ENCODE results near the gene ZNRF3. TPM values are rescaled to one million over a fixed set of nuclear protein-coding genes. Genes with fewer than 3 reads are reported as not detected.

The ZNRF3 gene
- polyA plus RNA-seq, 1 donor from 2014 or later = 2.9 TPM

DNA sequence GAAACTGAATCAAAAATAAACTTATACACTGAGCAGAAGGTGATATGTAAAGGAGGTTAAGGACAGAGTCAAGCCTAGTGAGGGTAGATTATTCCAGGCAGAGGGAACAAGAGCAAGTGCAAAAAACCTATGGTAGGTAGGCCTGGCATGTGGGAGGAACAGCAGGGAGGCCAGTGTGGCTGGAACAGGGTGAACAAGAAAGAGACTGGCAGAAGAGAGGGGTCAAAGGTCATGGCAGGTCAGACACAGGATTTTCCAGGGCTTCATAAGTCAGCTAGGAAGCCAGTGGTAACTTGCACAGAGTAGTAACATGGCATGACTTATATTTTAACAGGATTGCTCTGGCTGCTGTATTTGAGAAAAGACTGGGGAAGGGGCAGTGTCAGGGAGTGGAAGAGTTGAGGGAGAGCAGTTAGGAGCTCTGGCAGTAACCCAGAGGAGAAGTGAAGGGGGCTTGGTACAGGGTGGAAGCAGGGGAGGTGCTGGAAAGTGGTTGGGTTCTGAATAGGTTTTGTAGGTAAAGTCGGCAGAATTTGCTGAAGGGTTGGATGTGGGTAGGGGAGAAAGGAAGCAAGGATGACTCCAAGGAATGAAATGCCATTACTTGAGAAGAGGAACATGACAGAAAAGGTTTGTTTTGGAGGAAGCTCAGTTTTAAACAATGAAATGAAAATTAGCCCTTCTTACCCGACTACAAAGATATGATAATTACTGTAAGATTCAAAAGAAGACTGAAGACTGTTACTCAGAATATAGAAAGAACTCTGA is 86.2 kb downstream of the ZNRF3 start:
- H3K79me2 ChIP-seq (replicated peaks; ENCODE audit: insufficient read depth, low read length) = no peaks in the 10 kb centered on the region

DNA sequence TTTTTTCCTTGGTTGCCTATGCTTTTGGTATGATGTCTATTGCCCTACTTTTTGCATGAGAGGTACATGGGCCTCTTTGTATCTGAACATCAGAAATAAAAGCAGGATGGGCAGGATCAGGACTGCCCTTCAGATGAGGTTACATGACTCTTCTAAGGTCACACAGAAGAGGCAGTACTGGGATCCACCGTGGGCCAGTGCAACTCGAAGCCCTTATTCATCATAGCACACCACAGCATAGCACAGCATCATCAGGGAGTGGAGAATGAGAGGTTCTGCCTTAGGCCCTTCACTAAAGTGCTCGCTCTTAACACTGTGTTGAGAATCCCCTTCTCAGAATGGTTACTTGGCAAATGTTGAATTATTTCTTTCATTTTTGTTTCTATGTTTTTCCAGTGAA is 90.0 kb downstream of the ZNRF3 start:
- TF ChIP-seq MXI1 (conservative IDR thresholded peaks at IDR 0.05; ENCODE audit: poor library complexity, severe bottlenecking) (no peak), POLR2AphosphoS5 (IDR thresholded peaks at IDR 0.05) (no peak), TAF1 (IDR thresholded peaks at IDR 0.05; ENCODE audit: low read depth) (no peak), EZH2 (IDR thresholded peaks at IDR 0.05; ENCODE audit: borderline replicate concordance, insufficient read depth, low read length, poor library complexity, severe bottlenecking) (no peak), EP300 (conservative IDR thresholded peaks at IDR 0.05; ENCODE audit: poor library complexity, severe bottlenecking) (no peak), SMC3 (conservative IDR thresholded peaks at IDR 0.05; ENCODE audit: poor library complexity) (no peak), RAD21 (conservative IDR thresholded peaks at IDR 0.05) (no peak)
- TF ChIP-seq, protein P1, sequence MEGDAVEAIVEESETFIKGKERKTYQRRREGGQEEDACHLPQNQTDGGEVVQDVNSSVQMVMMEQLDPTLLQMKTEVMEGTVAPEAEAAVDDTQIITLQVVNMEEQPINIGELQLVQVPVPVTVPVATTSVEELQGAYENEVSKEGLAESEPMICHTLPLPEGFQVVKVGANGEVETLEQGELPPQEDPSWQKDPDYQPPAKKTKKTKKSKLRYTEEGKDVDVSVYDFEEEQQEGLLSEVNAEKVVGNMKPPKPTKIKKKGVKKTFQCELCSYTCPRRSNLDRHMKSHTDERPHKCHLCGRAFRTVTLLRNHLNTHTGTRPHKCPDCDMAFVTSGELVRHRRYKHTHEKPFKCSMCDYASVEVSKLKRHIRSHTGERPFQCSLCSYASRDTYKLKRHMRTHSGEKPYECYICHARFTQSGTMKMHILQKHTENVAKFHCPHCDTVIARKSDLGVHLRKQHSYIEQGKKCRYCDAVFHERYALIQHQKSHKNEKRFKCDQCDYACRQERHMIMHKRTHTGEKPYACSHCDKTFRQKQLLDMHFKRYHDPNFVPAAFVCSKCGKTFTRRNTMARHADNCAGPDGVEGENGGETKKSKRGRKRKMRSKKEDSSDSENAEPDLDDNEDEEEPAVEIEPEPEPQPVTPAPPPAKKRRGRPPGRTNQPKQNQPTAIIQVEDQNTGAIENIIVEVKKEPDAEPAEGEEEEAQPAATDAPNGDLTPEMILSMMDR (IDR thresholded peaks at IDR 0.05; ENCODE audit: poor library complexity, severe bottlenecking) = no peak
- TF ChIP-seq, protein P2, sequence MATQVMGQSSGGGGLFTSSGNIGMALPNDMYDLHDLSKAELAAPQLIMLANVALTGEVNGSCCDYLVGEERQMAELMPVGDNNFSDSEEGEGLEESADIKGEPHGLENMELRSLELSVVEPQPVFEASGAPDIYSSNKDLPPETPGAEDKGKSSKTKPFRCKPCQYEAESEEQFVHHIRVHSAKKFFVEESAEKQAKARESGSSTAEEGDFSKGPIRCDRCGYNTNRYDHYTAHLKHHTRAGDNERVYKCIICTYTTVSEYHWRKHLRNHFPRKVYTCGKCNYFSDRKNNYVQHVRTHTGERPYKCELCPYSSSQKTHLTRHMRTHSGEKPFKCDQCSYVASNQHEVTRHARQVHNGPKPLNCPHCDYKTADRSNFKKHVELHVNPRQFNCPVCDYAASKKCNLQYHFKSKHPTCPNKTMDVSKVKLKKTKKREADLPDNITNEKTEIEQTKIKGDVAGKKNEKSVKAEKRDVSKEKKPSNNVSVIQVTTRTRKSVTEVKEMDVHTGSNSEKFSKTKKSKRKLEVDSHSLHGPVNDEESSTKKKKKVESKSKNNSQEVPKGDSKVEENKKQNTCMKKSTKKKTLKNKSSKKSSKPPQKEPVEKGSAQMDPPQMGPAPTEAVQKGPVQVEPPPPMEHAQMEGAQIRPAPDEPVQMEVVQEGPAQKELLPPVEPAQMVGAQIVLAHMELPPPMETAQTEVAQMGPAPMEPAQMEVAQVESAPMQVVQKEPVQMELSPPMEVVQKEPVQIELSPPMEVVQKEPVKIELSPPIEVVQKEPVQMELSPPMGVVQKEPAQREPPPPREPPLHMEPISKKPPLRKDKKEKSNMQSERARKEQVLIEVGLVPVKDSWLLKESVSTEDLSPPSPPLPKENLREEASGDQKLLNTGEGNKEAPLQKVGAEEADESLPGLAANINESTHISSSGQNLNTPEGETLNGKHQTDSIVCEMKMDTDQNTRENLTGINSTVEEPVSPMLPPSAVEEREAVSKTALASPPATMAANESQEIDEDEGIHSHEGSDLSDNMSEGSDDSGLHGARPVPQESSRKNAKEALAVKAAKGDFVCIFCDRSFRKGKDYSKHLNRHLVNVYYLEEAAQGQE (IDR thresholded peaks at IDR 0.05; ENCODE audit: borderline replicate concordance) = no peak
- Histone ChIP-seq H3K79me2 (replicated peaks; ENCODE audit: insufficient read depth, low read length) (no peaks in the 10 kb centered on the region), H3K27ac (ENCODE audit: low read length) (no peak overlapping the region), H3K9me2 (ENCODE audit: insufficient read depth, low read length) (no peaks in the 10 kb centered on the region), H3K9me3 (ENCODE audit: low read length) (no peaks in the 10 kb centered on the region), H3K27me3 (ENCODE audit: insufficient read depth, low read depth, low read length) (no peaks in the 10 kb centered on the region), H2AFZ (ENCODE audit: low read depth, low read length) (no peak overlapping the region), H3K4me2 (ENCODE audit: low read length) (no peak overlapping the region), H3K36me3 (ENCODE audit: insufficient read depth, low read length) (no peaks in the 10 kb centered on the region), H3K9ac (ENCODE audit: low read length) (no peak overlapping the region), H4K20me1 (ENCODE audit: insufficient read depth) (no peaks in the 10 kb centered on the region), H3K4me3 (ENCODE audit: low read length) (no peak overlapping the region), H3F3A (ENCODE audit: insufficient read depth, low read length, poor library complexity, severe bottlenecking) (no peaks in the 10 kb centered on the region)

More for the DNA sequence above, 86.2 kb downstream of the ZNRF3 start:
- H2AFZ ChIP-seq (ENCODE audit: low read depth, low read length) = no peak overlapping the region
- H4K20me1 ChIP-seq (ENCODE audit: insufficient read depth) = no peaks in the 10 kb centered on the region
- H3K27ac ChIP-seq (ENCODE audit: low read length) = no peak overlapping the region
- H3K9me3 ChIP-seq (ENCODE audit: low read length) = no peaks in the 10 kb centered on the region
- H3K4me2 ChIP-seq (ENCODE audit: low read length) = no peak overlapping the region
- no peak overlapping the region for H3K4me3 ChIP-seq (ENCODE audit: low read length)
- H3K9me2 ChIP-seq (ENCODE audit: insufficient read depth, low read length) = no peaks in the 10 kb centered on the region
- H3K27me3 ChIP-seq (ENCODE audit: insufficient read depth, low read depth, low read length) = no peaks in the 10 kb centered on the region
- H3K36me3 ChIP-seq (ENCODE audit: insufficient read depth, low read length) = no peaks in the 10 kb centered on the region
- H3F3A ChIP-seq (ENCODE audit: insufficient read depth, low read length, poor library complexity, severe bottlenecking) = no peaks in the 10 kb centered on the region
- no peak overlapping the region for H3K9ac ChIP-seq (ENCODE audit: low read length)
- TF ChIP-seq EP300 (conservative IDR thresholded peaks at IDR 0.05; ENCODE audit: poor library complexity, severe bottlenecking) = no peak
- no peak for TF ChIP-seq RAD21 (conservative IDR thresholded peaks at IDR 0.05)
- no peak for TF ChIP-seq MXI1 (conservative IDR thresholded peaks at IDR 0.05; ENCODE audit: poor library complexity, severe bottlenecking)
- TF ChIP-seq POLR2AphosphoS5 (IDR thresholded peaks at IDR 0.05) = no peak
- no peak for TF ChIP-seq EZH2 (IDR thresholded peaks at IDR 0.05; ENCODE audit: borderline replicate concordance, insufficient read depth, low read length, poor library complexity, severe bottlenecking)
